Peyer's patch (tissue), 4 donors: Measurements from ENCODE around the gene DIPK1C.

Experiments used
- POLR2A ChIP-seq, 2 donors: fragments of 450-650 bp; IDR thresholded peaks; one replicate each; pipeline ENCODE4 v1.5.1; 2017; ENCODE audit warnings: antibody characterized with exemption in 2 of 2, mild to moderate bottlenecking in 2 of 2, moderate library complexity in 2 of 2
- TF ChIP-seq, protein P1 (sequence below), 6 experiments: fragments of 450-650 bp in 4 of 6; fragments of 200-600 bp in 2 of 6; sonication (generic) in 1 of 6; IDR thresholded peaks; one replicate each; pipeline ENCODE4 v1.5.1; 2017 to 2019; ENCODE audit warnings: antibody characterized with exemption in 6 of 6, mild to moderate bottlenecking in 3 of 6, moderate library complexity in 1 of 6

DNA sequence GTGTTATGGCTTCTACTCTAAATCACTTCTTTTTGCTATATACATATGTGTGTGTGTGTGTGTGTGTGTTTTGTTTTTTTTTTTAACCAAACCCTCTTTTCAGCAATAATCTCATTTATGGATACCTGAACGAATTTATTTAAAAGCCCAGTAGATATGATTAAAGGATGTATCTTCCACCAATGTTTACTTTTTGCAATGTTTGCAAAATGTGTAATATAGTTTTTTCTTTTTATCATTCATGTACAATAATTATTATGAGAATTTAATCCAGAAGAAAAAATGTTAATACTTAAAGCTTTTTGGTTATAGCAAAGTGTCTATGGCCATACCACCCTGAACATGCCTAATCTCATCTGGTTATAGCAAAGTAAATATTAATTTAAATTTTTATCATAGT lies 37.4 kb upstream of the DIPK1C start:
- TF ChIP-seq, protein P1, sequence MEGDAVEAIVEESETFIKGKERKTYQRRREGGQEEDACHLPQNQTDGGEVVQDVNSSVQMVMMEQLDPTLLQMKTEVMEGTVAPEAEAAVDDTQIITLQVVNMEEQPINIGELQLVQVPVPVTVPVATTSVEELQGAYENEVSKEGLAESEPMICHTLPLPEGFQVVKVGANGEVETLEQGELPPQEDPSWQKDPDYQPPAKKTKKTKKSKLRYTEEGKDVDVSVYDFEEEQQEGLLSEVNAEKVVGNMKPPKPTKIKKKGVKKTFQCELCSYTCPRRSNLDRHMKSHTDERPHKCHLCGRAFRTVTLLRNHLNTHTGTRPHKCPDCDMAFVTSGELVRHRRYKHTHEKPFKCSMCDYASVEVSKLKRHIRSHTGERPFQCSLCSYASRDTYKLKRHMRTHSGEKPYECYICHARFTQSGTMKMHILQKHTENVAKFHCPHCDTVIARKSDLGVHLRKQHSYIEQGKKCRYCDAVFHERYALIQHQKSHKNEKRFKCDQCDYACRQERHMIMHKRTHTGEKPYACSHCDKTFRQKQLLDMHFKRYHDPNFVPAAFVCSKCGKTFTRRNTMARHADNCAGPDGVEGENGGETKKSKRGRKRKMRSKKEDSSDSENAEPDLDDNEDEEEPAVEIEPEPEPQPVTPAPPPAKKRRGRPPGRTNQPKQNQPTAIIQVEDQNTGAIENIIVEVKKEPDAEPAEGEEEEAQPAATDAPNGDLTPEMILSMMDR (IDR thresholded peaks at IDR 0.05), result no peak
- no peak for TF ChIP-seq POLR2A (IDR thresholded peaks at IDR 0.05)
